PFSK-1 (cell line): ENCODE results near the gene VPS41.

Experiments used
- FOXP2 ChIP-seq: optimal IDR thresholded peaks from 2 replicates; pipeline ENCODE3; 2011; ENCODE audit warnings: borderline replicate concordance, control low read depth, inconsistent platforms; ENCODE audit not compliant: insufficient read depth; ENCODE audit errors: extremely low read length, extremely low read depth
- POLR2AphosphoS5 ChIP-seq: IDR thresholded peaks from 2 replicates; pipeline ENCODE4 v1.6.1; 2012; ENCODE audit warnings: low read depth, mild to moderate bottlenecking, control low read depth, low read length, moderate library complexity
- REST ChIP-seq, 2 experiments: IDR thresholded peaks; 2 replicates each; pipeline versions ENCODE4 v1.6.1 to v1.8.0; 2011 to 2012; ENCODE audit warnings: low read depth in 2 of 2, low read length in 2 of 2, control low read depth in 1 of 2, inconsistent platforms in 1 of 2, mild to moderate bottlenecking in 1 of 2, moderate library complexity in 1 of 2; ENCODE audit not compliant: insufficient read depth in 1 of 2
- SIN3A ChIP-seq: IDR thresholded peaks from 2 replicates; pipeline ENCODE4 v1.6.1; 2012; ENCODE audit warnings: mild to moderate bottlenecking, low read length, moderate library complexity, borderline replicate concordance; ENCODE audit not compliant: insufficient read depth
- TAF1 ChIP-seq: IDR thresholded peaks from 2 replicates; pipeline ENCODE4 v1.6.1; 2012; ENCODE audit warnings: low read length, control low read depth, borderline replicate concordance; ENCODE audit not compliant: insufficient read depth

VPS41 gene

GRCh38 chr7:38694326-38694725 lies 214.7 kb downstream of the VPS41 start:
- TF ChIP-seq TAF1 = no peak
- TF ChIP-seq POLR2AphosphoS5 = no peak
- TF ChIP-seq REST (IDR thresholded peaks at IDR 0.05; ENCODE audit: insufficient read depth in 1 of 2, low read depth in 2 of 2, low read length in 2 of 2) = no peak
- no peak for TF ChIP-seq SIN3A

GRCh38 chr7:38686888-38687287 lies 222.1 kb downstream of the VPS41 start:
- TF ChIP-seq FOXP2 (no peak), TAF1 (no peak), POLR2AphosphoS5 (no peak), SIN3A (no peak), REST (IDR thresholded peaks at IDR 0.05; ENCODE audit: insufficient read depth in 1 of 2, low read depth in 2 of 2, low read length in 2 of 2) (no peak)

- TF ChIP-seq FOXP2 = no peak
- TF ChIP-seq SIN3A = no peak
- no peak for TF ChIP-seq POLR2AphosphoS5
- no peak for TF ChIP-seq TAF1
- no peak for TF ChIP-seq REST (IDR thresholded peaks at IDR 0.05; ENCODE audit: insufficient read depth in 1 of 2, low read depth in 2 of 2, low read length in 2 of 2)
Observed at GRCh38 chr7:38685851-38686250, 223.1 kb downstream of the VPS41 start.

GRCh38 chr7:38682606-38683005 lies 226.4 kb downstream of the VPS41 start:
- TF ChIP-seq FOXP2 (no peak), POLR2AphosphoS5 (no peak), TAF1 (no peak), SIN3A (no peak), REST (IDR thresholded peaks at IDR 0.05; ENCODE audit: insufficient read depth in 1 of 2, low read depth in 2 of 2, low read length in 2 of 2) (no peak)

GRCh38 chr7:38681882-38682281 lies 227.1 kb downstream of the VPS41 start:
- no peak for TF ChIP-seq REST (IDR thresholded peaks at IDR 0.05; ENCODE audit: insufficient read depth in 1 of 2, low read depth in 2 of 2, low read length in 2 of 2)
- no peak for TF ChIP-seq TAF1
